Stomach (tissue), 4 donors: Measurements from ENCODE around the gene CYP24A1.

Experiments
- POLR2A ChIP-seq, 4 donors: fragments of 450-650 bp; IDR thresholded peaks; one replicate each; pipeline ENCODE4 v1.6.1; 2016; ENCODE audit warnings: antibody characterized with exemption in 4 of 4, control low read depth in 2 of 4, mild to moderate bottlenecking in 1 of 4, moderate library complexity in 1 of 4
- TF ChIP-seq, protein P1 (sequence below), 7 experiments: fragments of 450-650 bp in 4 of 7; fragments of 200-600 bp in 3 of 7; sonication (generic) in 3 of 7; IDR thresholded peaks; one replicate each; pipeline ENCODE4 v1.5.1; 2016 to 2019; ENCODE audit warnings: antibody characterized with exemption in 7 of 7, control low read depth in 2 of 7, mild to moderate bottlenecking in 1 of 7

GRCh38 chr20:54139188-54139587 is 34.6 kb downstream of the CYP24A1 start:
- TF ChIP-seq, protein P1, sequence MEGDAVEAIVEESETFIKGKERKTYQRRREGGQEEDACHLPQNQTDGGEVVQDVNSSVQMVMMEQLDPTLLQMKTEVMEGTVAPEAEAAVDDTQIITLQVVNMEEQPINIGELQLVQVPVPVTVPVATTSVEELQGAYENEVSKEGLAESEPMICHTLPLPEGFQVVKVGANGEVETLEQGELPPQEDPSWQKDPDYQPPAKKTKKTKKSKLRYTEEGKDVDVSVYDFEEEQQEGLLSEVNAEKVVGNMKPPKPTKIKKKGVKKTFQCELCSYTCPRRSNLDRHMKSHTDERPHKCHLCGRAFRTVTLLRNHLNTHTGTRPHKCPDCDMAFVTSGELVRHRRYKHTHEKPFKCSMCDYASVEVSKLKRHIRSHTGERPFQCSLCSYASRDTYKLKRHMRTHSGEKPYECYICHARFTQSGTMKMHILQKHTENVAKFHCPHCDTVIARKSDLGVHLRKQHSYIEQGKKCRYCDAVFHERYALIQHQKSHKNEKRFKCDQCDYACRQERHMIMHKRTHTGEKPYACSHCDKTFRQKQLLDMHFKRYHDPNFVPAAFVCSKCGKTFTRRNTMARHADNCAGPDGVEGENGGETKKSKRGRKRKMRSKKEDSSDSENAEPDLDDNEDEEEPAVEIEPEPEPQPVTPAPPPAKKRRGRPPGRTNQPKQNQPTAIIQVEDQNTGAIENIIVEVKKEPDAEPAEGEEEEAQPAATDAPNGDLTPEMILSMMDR (IDR thresholded peaks at IDR 0.05), result no peak
- TF ChIP-seq POLR2A (IDR thresholded peaks at IDR 0.05), result no peak
